Dermis blood vessel endothelial cell (primary cell): Measurements from ENCODE around the gene MYO19. TPM values are rescaled to one million over a fixed set of nuclear protein-coding genes. Genes with fewer than 3 reads are reported as not detected.
"Not testable (repeated sequence)": the region's sequence is repeated elsewhere in the genome, so short reads cannot be mapped to it uniquely, and the experiment has no call there.

ENCODE experiments used
- DNase-seq: peaks from one replicate; pipeline ENCODE4 v3.0.0; 2010
- total RNA-seq: library from RNA; depleted of rRNA; stranded (reverse); fragments of >200 nt; gene quantifications from 2 replicates; pipeline ENCODE4 v1.2.3, GENCODE V29; 2014

Gene MYO19
- total RNA-seq, 1 donor from 2014 or later, result 64.0 TPM

DNA sequence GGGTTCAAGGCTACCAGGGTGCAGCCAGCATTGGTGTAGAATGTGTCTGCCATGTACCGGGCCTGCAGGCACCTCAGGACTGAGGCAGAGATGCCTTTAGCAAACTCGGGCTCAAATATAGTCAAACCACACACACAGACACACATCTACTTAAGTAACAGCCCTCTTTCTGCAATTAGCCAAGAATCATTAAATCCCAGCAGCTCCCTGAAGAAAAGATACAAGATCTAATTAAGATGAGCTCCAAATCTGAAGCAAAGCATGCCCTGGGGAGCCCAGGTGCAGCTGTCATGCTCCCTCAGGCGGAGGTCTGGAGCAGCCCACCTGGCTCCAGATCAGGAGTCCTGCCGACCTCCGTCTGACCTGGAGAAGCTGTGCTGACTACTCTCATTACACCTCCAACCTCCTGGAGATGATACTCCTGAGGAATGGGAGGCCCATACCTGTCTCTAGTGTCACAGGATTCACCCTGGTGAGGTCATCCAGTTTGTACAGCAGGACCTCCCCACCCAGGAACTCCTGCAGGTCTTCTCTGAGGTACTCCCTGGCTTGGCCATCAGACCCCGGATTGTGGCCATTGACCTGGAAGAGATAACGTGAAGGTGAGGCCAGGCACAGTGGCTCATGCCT lies 6.9 kb downstream of the MYO19 start:
- no peak for DNase-seq

GRCh38 chr17:36525888-36526287 lies 8.8 kb downstream of the MYO19 start:
- no peak for DNase-seq

GRCh38 chr17:36525113-36525512 lies 9.6 kb downstream of the MYO19 start:
- DNase-seq, result no peak

DNA sequence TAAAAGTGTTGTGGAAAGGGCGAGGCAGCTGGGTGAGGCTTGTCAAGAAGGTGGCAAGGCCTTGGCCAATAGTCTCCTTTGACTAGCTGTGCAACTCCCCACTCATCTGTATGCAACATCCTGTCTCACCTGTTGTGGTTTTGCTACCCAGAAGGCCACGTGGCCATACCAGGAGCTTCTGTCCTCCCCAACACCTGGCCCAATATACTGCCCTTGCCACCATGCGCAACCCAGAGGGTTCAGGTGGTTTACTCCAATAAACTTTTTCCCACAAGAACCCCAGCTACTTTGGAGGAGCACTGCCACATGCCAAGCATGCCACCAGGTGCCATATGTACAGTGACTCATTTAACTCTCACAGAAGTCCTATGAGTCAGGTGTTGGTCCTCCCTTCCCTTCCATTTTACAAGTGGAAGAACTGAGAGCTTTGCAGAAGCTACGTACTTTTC lies 10.2 kb downstream of the MYO19 start:
- DNase-seq, result no peak

DNA sequence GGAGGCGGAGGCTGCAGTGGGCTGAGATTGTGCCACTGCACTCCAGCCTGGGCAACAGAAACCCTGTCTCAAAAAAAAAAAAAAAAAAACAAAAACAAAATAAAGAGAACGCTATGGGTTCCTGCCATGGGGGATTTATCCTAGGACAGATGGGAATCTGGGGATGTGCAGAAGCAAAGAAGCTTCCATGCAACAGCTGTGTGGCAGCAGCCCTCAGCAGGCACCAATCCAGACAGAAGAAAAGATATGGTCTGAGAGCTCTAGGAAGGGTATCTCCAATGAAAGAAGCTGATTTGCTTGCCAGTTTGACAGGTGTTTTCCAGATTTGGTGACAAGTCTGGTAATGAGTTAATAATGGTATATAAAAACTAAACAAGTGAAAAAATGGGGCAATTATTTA lies 11.6 kb downstream of the MYO19 start:
- no peak for DNase-seq

- DNase-seq, result no peak
These were observed 18.8 kb downstream of the MYO19 start for GRCh38 chr17:36515837-36516236.

GRCh38 chr17:36514856-36515255 lies 19.8 kb downstream of the MYO19 start:
- no peak for DNase-seq

- no peak for DNase-seq
These were observed 22.0 kb downstream of the MYO19 start for GRCh38 chr17:36512641-36513040.

- no peak for DNase-seq
These were observed 23.5 kb downstream of the MYO19 start for GRCh38 chr17:36511216-36511615.

DNA sequence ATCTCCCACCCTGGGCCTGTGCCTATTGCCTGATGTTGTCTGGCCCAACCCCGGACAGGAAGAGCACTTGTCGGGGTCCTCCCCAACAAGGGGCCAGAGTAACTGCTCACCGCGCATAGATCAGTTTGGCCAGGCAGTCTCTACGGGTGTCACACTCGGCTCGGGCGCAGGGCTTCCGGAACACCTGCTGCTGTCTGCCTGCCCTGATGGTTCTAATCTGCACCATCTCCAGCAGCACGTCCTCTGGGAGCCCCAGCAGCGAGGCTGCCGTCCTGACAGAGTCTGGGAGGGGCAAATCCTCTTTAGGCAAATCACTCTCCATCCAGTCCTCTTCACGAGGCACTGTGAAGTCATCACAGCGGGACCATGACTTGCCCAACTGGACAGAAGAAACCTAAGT lies 24.0 kb downstream of the MYO19 start:
- no peak for DNase-seq

DNA sequence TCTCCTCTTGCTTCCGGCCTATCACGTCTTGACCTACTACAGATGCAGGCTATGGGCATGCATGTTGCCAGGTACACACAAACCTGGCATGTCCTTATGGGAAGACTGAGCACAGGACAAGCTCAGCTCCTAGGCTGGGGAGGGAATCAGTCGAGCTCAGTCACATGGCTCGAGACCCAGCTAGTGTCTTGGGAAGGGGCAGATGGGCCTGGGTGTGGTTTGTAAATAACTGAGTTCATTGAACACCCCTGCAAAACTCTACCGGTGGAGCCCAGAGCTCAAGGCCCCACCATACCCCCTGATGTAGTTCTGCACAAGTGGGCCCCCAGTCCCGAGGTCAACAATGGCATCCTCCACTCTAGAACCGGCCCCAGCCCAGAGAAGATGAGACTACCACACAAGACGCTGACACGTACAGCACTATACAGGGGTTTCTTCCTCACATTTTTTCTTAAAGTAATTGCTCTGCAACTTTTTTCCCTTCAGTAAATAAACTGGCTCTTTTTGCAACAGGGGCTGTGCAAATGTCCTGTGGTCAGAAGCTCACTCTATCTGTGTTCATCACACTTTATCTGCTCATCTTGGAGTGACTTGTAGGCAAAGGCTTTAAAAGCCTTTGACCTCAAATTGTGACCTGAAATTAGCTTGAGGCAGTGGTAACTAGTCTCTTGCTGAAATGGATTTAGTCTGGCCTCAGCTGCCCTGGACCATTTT lies 25.2 kb downstream of the MYO19 start:
- no peak for DNase-seq

GRCh38 chr17:36508439-36508838 lies 26.2 kb downstream of the MYO19 start:
- DNase-seq, result not testable (repeated sequence)

DNA sequence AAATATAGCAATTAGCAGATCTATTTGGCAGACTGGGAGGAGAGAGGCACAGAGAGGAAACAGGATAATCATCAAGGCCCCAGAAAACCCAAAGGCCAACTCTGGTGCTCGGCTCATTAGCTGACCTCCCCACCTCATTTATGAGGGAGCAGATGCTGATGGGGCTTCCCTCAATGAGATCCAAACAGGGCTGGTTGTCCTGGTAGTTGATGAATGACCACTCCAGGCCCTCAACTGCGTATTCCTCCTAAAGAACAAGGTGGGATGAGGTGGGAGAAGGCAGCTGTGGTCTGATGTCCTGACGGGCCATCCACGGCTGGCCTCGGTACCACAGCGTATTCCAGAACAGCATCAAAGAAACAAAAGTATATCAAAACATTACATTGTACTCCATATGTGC lies 27.4 kb downstream of the MYO19 start:
- no peak for DNase-seq

DNA sequence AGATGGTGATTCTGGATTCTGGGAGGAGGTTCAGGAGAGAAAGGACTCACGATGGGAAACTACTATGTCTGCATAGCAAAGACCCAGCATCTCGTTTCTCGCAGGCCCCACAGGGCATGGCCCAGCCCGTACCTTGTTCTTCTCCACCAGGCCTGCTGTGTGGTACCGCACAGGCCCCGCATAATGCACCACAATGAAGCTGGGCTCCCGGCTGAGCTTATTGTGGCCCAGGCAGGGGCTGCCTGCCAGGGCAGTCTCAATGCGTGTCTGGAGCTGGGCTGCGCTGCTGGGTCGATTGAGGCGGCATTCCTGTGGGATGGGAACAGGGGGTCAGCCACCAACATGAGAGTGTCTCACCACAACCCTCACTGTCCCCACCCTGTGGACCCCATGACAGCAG lies 27.8 kb downstream of the MYO19 start:
- no peak for DNase-seq

- DNase-seq, result no peak
These were observed 28.3 kb downstream of the MYO19 start for GRCh38 chr17:36506249-36506826.

DNA sequence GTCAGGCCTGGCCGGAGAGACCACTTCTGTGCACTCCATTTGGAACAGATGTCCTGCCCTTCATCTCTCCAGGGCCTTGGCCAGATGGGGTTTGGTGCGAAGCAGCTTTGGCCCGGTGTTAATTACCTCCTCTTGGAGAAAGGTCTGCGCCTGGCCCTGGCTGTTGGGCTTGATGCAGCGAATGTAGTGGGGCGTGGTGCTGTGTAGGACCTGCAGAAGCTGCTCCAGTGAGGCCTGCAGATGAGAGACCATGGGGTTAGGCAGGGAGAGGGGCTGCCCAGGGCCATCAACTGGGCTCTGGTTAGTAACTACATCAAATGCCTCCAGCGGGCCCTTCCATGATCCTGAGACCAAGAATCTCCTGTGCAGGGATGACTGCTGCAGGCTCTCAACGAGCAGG lies 29.5 kb downstream of the MYO19 start:
- DNase-seq, result no peak

- DNase-seq, result no peak
These were observed 30.5 kb downstream of the MYO19 start for GRCh38 chr17:36504156-36504545.

- no peak for DNase-seq
These were observed 31.1 kb downstream of the MYO19 start for GRCh38 chr17:36503456-36504155.

GRCh38 chr17:36501963-36502362 lies 32.7 kb downstream of the MYO19 start:
- no peak for DNase-seq

- DNase-seq, result no peak
These were observed 33.3 kb downstream of the MYO19 start for GRCh38 chr17:36501351-36501750.

- no peak for DNase-seq
These were observed 33.9 kb downstream of the MYO19 start for GRCh38 chr17:36500745-36501225.

DNA sequence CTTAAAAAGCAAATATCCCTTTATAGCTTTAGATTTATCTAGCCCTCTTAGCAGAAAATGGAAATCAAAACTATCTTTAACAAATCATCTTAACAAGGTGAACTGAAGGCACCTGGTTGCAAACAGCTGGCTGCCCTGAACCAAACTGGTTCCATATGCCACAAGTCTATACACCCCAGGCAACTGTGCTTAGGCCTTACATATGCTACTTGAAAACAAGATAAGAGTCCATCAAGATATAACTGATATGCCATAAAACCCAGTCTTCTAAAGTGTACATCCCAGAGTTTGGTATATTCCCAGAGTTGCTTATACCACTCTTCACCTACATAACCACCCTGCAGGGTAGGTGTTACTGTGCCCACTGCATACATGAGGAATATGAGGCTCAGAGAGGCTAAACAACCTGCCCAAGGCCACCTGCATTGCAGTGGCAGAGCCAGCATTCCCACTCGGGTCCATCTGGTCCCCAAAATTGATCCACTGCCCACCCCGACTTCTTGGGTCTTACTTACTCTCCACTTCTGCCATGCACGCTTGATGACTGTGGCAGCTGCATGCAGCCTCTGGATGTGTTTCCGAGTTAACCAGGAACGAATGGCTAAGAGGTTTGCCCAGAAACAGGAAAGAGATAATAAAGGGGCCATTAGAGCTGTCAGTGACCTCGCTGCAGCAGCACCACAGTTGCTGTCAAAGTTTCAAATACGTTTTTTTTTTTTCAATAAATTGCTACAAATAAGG lies 35.9 kb downstream of the MYO19 start:
- DNase-seq, result no peak

- DNase-seq, result no peak
These were observed 36.5 kb downstream of the MYO19 start for GRCh38 chr17:36498155-36498554.
